ENCODE measurements around the gene SPEN.
"Not testable (repeated sequence)": the region's sequence is repeated elsewhere in the genome, so short reads cannot be mapped to it uniquely, and the experiment has no call there.

SPEN gene

GRCh38 chr1:15899266-15899665 is 51.8 kb downstream of the SPEN start:
- Histone ChIP-seq H3K36me3 (ENCODE audit: insufficient read depth, low read length) (peaks cover 16% of the 10 kb centered on the region), H3K4me3 (no peak overlapping the region), H3K9ac (ENCODE audit: insufficient read length) (no peak overlapping the region), H3K27ac (no peak overlapping the region), H3K9me3 (ENCODE audit: low read depth, low read length) (no peaks in the 10 kb centered on the region)
- TF ChIP-seq POLR2AphosphoS5 (IDR thresholded peaks at IDR 0.05; ENCODE audit: borderline replicate concordance, low read depth, low read length) (no peak), EZH2 (IDR thresholded peaks at IDR 0.05) (no peak), FOXP2 (optimal IDR thresholded peaks at IDR 0.05; ENCODE audit: control extremely low read depth, extremely low read length, insufficient read depth) (no peak)
- no peak for DNase-seq (ENCODE audit: low read depth, low spot score)

GRCh38 chr1:15900662-15901279 is 53.3 kb downstream of the SPEN start:
- no peak overlapping the region for H3K9ac ChIP-seq (ENCODE audit: insufficient read length)
- TF ChIP-seq POLR2AphosphoS5 (IDR thresholded peaks at IDR 0.05; ENCODE audit: borderline replicate concordance, low read depth, low read length) (no peak), EZH2 (IDR thresholded peaks at IDR 0.05) (no peak), FOXP2 (optimal IDR thresholded peaks at IDR 0.05; ENCODE audit: control extremely low read depth, extremely low read length, insufficient read depth) (no peak)
- DNase-seq (ENCODE audit: low read depth, low spot score) = no peak
- no peaks in the 10 kb centered on the region for H3K9me3 ChIP-seq (ENCODE audit: low read depth, low read length)
- H3K36me3 ChIP-seq (ENCODE audit: insufficient read depth, low read length) = peaks cover 16% of the 10 kb centered on the region
- H3K27ac ChIP-seq = peak overlapping the region; percentile 75
- H3K4me3 ChIP-seq = no peak overlapping the region

- no peak for TF ChIP-seq POLR2AphosphoS5 (IDR thresholded peaks at IDR 0.05; ENCODE audit: borderline replicate concordance, low read depth, low read length)
- TF ChIP-seq FOXP2 (optimal IDR thresholded peaks at IDR 0.05; ENCODE audit: control extremely low read depth, extremely low read length, insufficient read depth) = no peak
- TF ChIP-seq EZH2 (IDR thresholded peaks at IDR 0.05) = no peak
- Histone ChIP-seq H3K27ac (peak overlapping the region; percentile 54; the same call in 1 of the 2 replicates), H3K9me3 (ENCODE audit: low read depth, low read length) (no peaks in the 10 kb centered on the region), H3K4me3 (no peak overlapping the region), H3K36me3 (ENCODE audit: insufficient read depth, low read length) (peaks cover 26% of the 10 kb centered on the region), H3K9ac (ENCODE audit: insufficient read length) (no peak overlapping the region)
- DNase-seq (ENCODE audit: low read depth, low spot score) = no peak
Measured at GRCh38 chr1:15902882-15903281, 55.4 kb downstream of the SPEN start.

- no peak for TF ChIP-seq EZH2 (IDR thresholded peaks at IDR 0.05)
- TF ChIP-seq FOXP2 (optimal IDR thresholded peaks at IDR 0.05; ENCODE audit: control extremely low read depth, extremely low read length, insufficient read depth) = no peak
- TF ChIP-seq POLR2AphosphoS5 (IDR thresholded peaks at IDR 0.05; ENCODE audit: borderline replicate concordance, low read depth, low read length) = no peak
- DNase-seq (ENCODE audit: low read depth, low spot score) = no peak
- Histone ChIP-seq H3K4me3 (no peak overlapping the region), H3K9me3 (ENCODE audit: low read depth, low read length) (no peaks in the 10 kb centered on the region), H3K9ac (ENCODE audit: insufficient read length) (no peak overlapping the region), H3K27ac (no peak overlapping the region), H3K36me3 (ENCODE audit: insufficient read depth, low read length) (peaks cover 62% of the 10 kb centered on the region)
Measured at GRCh38 chr1:15908597-15908996, 61.1 kb downstream of the SPEN start.

- no peak for TF ChIP-seq POLR2AphosphoS5 (IDR thresholded peaks at IDR 0.05; ENCODE audit: borderline replicate concordance, low read depth, low read length)
- TF ChIP-seq FOXP2 (optimal IDR thresholded peaks at IDR 0.05; ENCODE audit: control extremely low read depth, extremely low read length, insufficient read depth) = no peak
- no peak for TF ChIP-seq EZH2 (IDR thresholded peaks at IDR 0.05)
Measured at GRCh38 chr1:15911141-15911540, 63.6 kb downstream of the SPEN start.

GRCh38 chr1:15911927-15912326 is 64.4 kb downstream of the SPEN start:
- no peak overlapping the region for H3K27ac ChIP-seq
- no peak overlapping the region for H3K9ac ChIP-seq (ENCODE audit: insufficient read length)
- no peaks in the 10 kb centered on the region; the same call in 1 of the 2 replicates for H3K9me3 ChIP-seq (ENCODE audit: low read depth, low read length)
- H3K36me3 ChIP-seq (ENCODE audit: insufficient read depth, low read length) = peaks cover 87% of the 10 kb centered on the region
- TF ChIP-seq FOXP2 (optimal IDR thresholded peaks at IDR 0.05; ENCODE audit: control extremely low read depth, extremely low read length, insufficient read depth) = no peak
- no peak for TF ChIP-seq EZH2 (IDR thresholded peaks at IDR 0.05)
- TF ChIP-seq POLR2AphosphoS5 (IDR thresholded peaks at IDR 0.05; ENCODE audit: borderline replicate concordance, low read depth, low read length) = no peak
- no peak overlapping the region for H3K4me3 ChIP-seq
- no peak for DNase-seq (ENCODE audit: low read depth, low spot score)

More at GRCh38 chr1:15911141-15911540, 63.6 kb downstream of the SPEN start:
- DNase-seq (ENCODE audit: low read depth, low spot score) = no peak
- H3K36me3 ChIP-seq (ENCODE audit: insufficient read depth, low read length) = peaks cover 83% of the 10 kb centered on the region
- H3K27ac ChIP-seq = no peak overlapping the region
- no peak overlapping the region for H3K4me3 ChIP-seq
- H3K9ac ChIP-seq (ENCODE audit: insufficient read length) = no peak overlapping the region
- H3K9me3 ChIP-seq (ENCODE audit: low read depth, low read length) = no peaks in the 10 kb centered on the region; the same call in 1 of the 2 replicates

- H3K36me3 ChIP-seq (ENCODE audit: insufficient read depth, low read length) = peaks cover 85% of the 10 kb centered on the region
- not testable (repeated sequence) for H3K9ac ChIP-seq (ENCODE audit: insufficient read length)
Measured at GRCh38 chr1:15913607-15914006, 66.1 kb downstream of the SPEN start.

GRCh38 chr1:15915991-15916390 is 68.5 kb downstream of the SPEN start:
- no peaks in the 10 kb centered on the region; the same call in 1 of the 2 replicates for H3K9me3 ChIP-seq (ENCODE audit: low read depth, low read length)
- peak overlapping the region; percentile 11; the same call in 1 of the 2 replicates for H3K27ac ChIP-seq
- TF ChIP-seq POLR2AphosphoS5 (IDR thresholded peaks at IDR 0.05; ENCODE audit: borderline replicate concordance, low read depth, low read length) (no peak), FOXP2 (optimal IDR thresholded peaks at IDR 0.05; ENCODE audit: control extremely low read depth, extremely low read length, insufficient read depth) (no peak), EZH2 (IDR thresholded peaks at IDR 0.05) (no peak)
- no peak overlapping the region for H3K9ac ChIP-seq (ENCODE audit: insufficient read length)
- H3K4me3 ChIP-seq = no peak overlapping the region
- DNase-seq (ENCODE audit: low read depth, low spot score) = no peak
- peaks cover 77% of the 10 kb centered on the region for H3K36me3 ChIP-seq (ENCODE audit: insufficient read depth, low read length)

More at GRCh38 chr1:15913607-15914006, 66.1 kb downstream of the SPEN start:
- H3K9me3 ChIP-seq (ENCODE audit: low read depth, low read length); H3K27ac ChIP-seq; DNase-seq (ENCODE audit: low read depth, low spot score); H3K4me3 ChIP-seq: not testable (repeated sequence)

GRCh38 chr1:15916417-15916816 is 68.9 kb downstream of the SPEN start:
- H3K4me3 ChIP-seq = no peak overlapping the region
- no peak overlapping the region for H3K9ac ChIP-seq (ENCODE audit: insufficient read length)
- H3K27ac ChIP-seq = peak overlapping the region; percentile 11; the same call in 1 of the 2 replicates

More at GRCh38 chr1:15916417-15916816, 68.9 kb downstream of the SPEN start:
- DNase-seq (ENCODE audit: low read depth, low spot score) = no peak
- peaks cover 77% of the 10 kb centered on the region for H3K36me3 ChIP-seq (ENCODE audit: insufficient read depth, low read length)
- TF ChIP-seq FOXP2 (optimal IDR thresholded peaks at IDR 0.05; ENCODE audit: control extremely low read depth, extremely low read length, insufficient read depth) = no peak
- no peak for TF ChIP-seq EZH2 (IDR thresholded peaks at IDR 0.05)
- no peak for TF ChIP-seq POLR2AphosphoS5 (IDR thresholded peaks at IDR 0.05; ENCODE audit: borderline replicate concordance, low read depth, low read length)
- no peaks in the 10 kb centered on the region; the same call in 1 of the 2 replicates for H3K9me3 ChIP-seq (ENCODE audit: low read depth, low read length)
